ENCODE results near the gene NAT9. TPM values are rescaled to one million over a fixed set of nuclear protein-coding genes. Genes with fewer than 3 reads are reported as not detected.

NAT9 gene
- total RNA-seq, 1 donor from 2014 or later, result 59.6 TPM

DNA sequence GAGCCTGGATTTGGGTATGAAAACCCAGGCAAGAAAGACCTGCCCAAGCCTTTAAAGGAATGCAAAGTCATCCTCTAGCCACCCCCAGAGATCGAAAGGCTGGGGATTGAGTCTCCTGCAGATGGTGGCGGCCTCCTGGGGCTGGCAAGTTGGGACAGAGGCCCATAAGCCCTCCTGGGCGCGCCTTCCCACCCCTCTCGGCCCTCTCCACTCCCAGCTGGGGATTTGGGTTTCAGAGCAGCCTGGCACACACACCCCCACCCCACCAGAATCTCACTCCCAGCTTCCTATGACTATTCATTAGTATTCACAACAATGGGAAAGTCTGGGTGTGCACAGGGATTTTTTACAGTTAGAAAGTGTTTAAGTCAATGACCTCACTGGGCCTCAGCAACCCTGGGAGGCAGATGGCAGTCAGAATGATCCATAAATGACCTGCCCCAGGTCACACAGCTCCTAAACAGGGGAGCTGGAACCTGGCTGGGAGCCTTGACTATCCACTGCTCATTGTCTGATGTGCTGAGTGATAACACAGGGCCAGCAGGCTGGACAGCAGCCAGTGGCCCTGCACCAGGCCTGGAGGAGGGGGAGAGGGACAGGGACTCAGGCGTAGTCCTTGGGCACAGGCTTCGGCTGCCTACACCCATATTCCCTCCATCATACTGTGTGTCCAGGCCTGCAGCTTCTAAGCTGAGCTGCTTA, 15.6 kb downstream of the NAT9 start:
- H3K27me3 Mint-ChIP-seq, result no peaks in the 10 kb centered on the region
- peak overlapping the region; percentile 37 for H3K4me3 Mint-ChIP-seq (ENCODE audit: low read depth)
- H3K27ac Mint-ChIP-seq, result peak overlapping the region; percentile 95
- peaks cover 2% of the 10 kb centered on the region for H3K36me3 Mint-ChIP-seq (ENCODE audit: insufficient read depth)
- H3K9me3 Mint-ChIP-seq (ENCODE audit: low read depth), result no peaks in the 10 kb centered on the region
- TF ChIP-seq, protein P1, sequence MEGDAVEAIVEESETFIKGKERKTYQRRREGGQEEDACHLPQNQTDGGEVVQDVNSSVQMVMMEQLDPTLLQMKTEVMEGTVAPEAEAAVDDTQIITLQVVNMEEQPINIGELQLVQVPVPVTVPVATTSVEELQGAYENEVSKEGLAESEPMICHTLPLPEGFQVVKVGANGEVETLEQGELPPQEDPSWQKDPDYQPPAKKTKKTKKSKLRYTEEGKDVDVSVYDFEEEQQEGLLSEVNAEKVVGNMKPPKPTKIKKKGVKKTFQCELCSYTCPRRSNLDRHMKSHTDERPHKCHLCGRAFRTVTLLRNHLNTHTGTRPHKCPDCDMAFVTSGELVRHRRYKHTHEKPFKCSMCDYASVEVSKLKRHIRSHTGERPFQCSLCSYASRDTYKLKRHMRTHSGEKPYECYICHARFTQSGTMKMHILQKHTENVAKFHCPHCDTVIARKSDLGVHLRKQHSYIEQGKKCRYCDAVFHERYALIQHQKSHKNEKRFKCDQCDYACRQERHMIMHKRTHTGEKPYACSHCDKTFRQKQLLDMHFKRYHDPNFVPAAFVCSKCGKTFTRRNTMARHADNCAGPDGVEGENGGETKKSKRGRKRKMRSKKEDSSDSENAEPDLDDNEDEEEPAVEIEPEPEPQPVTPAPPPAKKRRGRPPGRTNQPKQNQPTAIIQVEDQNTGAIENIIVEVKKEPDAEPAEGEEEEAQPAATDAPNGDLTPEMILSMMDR (IDR thresholded peaks at IDR 0.05; ENCODE audit: unreplicated experiment), result no peak
- no peak for DNase-seq (ENCODE audit: low spot score, unreplicated experiment)
- peaks cover 70% of the 10 kb centered on the region for H3K4me1 Mint-ChIP-seq (ENCODE audit: low read depth)

DNA sequence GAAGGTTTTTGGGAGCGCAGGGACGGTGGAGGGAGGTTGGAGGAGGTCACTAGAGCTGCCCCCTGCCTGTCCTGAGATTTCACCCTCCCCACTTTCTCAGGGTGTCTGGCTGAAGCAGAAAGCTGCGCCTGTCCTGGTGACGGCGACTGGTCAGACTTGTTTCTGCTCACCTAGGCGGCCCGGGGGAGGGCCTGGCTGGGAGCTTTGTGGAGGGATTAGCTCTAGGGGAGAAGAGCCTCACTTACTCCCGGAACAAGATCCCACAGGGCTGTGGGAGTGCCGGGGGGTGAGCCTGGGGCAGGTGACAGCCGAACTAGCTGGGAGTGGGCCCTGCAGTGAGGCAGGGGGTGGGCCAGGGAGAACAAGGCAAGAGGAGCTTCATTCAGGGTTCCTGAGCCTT, 16.2 kb downstream of the NAT9 start:
- Mint-ChIP-seq H3K4me3 (ENCODE audit: low read depth) (peak overlapping the region; percentile 37), H3K27ac (peak overlapping the region; percentile 95), H3K27me3 (no peaks in the 10 kb centered on the region), H3K9me3 (ENCODE audit: low read depth) (no peaks in the 10 kb centered on the region), H3K4me1 (ENCODE audit: low read depth) (peaks cover 71% of the 10 kb centered on the region), H3K36me3 (ENCODE audit: insufficient read depth) (peaks cover 2% of the 10 kb centered on the region)
- TF ChIP-seq, protein P1 (IDR thresholded peaks at IDR 0.05; ENCODE audit: unreplicated experiment), result no peak
- peak; percentile 49 for DNase-seq (ENCODE audit: low spot score, unreplicated experiment)

DNA sequence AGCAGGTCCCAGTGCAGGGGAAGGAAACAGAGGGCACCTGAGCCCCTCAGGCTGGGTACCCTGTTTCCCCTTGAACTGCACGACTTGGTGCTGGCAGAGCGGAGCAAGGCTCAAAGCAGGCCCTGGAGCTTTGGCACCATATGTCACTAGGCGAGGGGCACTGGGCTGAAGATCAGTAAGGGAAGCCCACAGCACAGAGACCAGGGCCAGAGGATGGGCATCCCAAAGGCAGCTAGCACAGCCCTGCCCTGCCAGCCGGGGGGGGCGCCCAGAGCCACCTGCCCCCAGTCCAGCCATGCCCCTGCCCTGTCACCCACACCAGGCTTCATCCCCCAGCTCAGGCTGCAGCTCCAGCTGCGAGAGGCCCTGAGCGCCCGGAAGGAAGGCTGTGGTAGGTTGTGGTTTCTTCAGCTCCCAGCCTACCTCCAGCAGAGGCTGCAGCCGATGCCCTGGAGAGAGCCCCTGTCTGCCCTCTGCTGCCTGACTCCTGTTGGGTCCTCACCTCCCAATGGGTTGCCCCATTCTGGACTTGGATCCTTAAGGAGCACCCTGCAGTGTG, 16.8 kb downstream of the NAT9 start:
- peak overlapping the region; percentile 95 for H3K27ac Mint-ChIP-seq
- H3K4me1 Mint-ChIP-seq (ENCODE audit: low read depth), result peaks cover 68% of the 10 kb centered on the region
- no peak for DNase-seq (ENCODE audit: low spot score, unreplicated experiment)
- TF ChIP-seq, protein P1 (IDR thresholded peaks at IDR 0.05; ENCODE audit: unreplicated experiment), result no peak
- H3K9me3 Mint-ChIP-seq (ENCODE audit: low read depth), result no peaks in the 10 kb centered on the region
- no peaks in the 10 kb centered on the region for H3K27me3 Mint-ChIP-seq
- peak overlapping the region; percentile 37 for H3K4me3 Mint-ChIP-seq (ENCODE audit: low read depth)
- H3K36me3 Mint-ChIP-seq (ENCODE audit: insufficient read depth), result no peaks in the 10 kb centered on the region

DNA sequence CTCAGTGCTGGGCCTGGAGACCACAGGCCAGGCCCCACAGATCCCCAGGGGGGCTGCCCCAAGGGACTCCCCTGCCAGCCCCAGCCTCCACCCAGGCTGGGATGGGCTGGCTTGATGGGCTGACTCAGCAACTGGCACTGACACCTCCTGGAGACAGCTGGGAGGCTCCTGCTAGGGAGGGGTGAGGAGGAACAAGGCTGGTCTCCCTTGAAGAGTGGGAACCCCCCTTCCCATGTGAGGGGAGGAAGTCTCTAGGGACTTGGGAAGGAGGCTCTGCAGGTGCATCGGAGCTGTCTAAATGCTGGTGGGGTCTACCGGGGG, 17.3 kb downstream of the NAT9 start:
- TF ChIP-seq, protein P1 (IDR thresholded peaks at IDR 0.05; ENCODE audit: unreplicated experiment), result no peak
- peaks cover 64% of the 10 kb centered on the region for H3K4me1 Mint-ChIP-seq (ENCODE audit: low read depth)
- H3K27ac Mint-ChIP-seq, result peak overlapping the region; percentile 92
- H3K36me3 Mint-ChIP-seq (ENCODE audit: insufficient read depth), result no peaks in the 10 kb centered on the region
- H3K27me3 Mint-ChIP-seq, result no peaks in the 10 kb centered on the region
- DNase-seq (ENCODE audit: low spot score, unreplicated experiment), result no peak
- H3K4me3 Mint-ChIP-seq (ENCODE audit: low read depth), result no peak overlapping the region
- no peaks in the 10 kb centered on the region for H3K9me3 Mint-ChIP-seq (ENCODE audit: low read depth)

DNA sequence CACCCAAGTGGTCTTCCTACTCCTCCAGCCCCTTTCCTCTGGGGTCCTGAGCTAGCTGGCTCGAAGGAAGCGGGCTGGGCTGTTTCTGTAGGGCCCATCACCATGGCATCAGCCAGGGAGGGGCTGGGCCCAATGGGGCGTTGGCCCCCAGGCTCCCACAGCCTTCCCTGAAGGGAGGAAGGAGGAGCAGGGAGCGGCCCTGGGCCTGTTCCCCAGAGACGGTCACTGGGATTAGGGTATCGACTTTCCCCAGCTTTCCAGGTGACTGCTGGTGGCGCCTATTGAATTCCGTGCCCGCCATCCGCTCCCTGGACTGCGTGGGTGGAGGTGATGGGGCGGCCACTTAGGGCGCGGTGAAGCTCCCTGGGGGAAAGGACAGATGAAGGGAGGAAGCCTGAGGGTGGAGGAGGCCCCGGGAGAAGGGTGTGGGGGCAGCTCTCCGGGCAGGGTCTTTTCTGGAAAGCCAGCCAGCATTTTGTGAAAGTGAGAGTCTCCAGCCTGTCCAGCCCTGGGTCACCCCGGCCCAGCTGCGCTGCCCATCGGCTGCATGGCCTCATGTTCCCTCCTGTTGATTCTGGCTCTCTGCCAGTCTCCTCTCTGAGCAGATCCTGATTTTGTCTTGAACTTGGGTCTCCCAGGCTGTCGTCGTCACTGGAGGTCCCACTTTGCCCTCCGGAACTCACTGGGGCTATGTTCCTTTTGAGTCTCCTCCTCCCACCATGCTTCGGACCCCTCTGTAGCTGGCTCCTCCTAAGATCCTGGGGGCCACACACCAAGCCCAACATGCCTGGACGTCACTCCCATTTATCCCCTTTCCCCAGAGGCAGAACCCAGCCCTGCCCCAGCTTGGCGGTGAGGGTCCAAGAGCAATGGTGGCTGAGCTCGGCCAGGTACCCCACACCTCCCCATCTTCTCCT, 18.0 kb downstream of the NAT9 start:
- peaks cover 62% of the 10 kb centered on the region for H3K4me1 Mint-ChIP-seq (ENCODE audit: low read depth)
- no peak overlapping the region for H3K4me3 Mint-ChIP-seq (ENCODE audit: low read depth)
- no peaks in the 10 kb centered on the region for H3K27me3 Mint-ChIP-seq
- TF ChIP-seq, protein P1 (IDR thresholded peaks at IDR 0.05; ENCODE audit: unreplicated experiment), result no peak
- H3K9me3 Mint-ChIP-seq (ENCODE audit: low read depth), result no peaks in the 10 kb centered on the region
- peak overlapping the region; percentile 90 for H3K27ac Mint-ChIP-seq
- DNase-seq (ENCODE audit: low spot score, unreplicated experiment), result no peak
- H3K36me3 Mint-ChIP-seq (ENCODE audit: insufficient read depth), result no peaks in the 10 kb centered on the region
